SIG-M5 (cell line): ENCODE measurements around the gene PPP5C.
"Not testable (repeated sequence)": the region's sequence is repeated elsewhere in the genome, so short reads cannot be mapped to it uniquely, and the experiment has no call there.

Source experiments
- DNase-seq: peaks from one replicate; lab custom pipeline; 2025; lab: John Stamatoyannopoulos, UW

Gene PPP5C

DNA sequence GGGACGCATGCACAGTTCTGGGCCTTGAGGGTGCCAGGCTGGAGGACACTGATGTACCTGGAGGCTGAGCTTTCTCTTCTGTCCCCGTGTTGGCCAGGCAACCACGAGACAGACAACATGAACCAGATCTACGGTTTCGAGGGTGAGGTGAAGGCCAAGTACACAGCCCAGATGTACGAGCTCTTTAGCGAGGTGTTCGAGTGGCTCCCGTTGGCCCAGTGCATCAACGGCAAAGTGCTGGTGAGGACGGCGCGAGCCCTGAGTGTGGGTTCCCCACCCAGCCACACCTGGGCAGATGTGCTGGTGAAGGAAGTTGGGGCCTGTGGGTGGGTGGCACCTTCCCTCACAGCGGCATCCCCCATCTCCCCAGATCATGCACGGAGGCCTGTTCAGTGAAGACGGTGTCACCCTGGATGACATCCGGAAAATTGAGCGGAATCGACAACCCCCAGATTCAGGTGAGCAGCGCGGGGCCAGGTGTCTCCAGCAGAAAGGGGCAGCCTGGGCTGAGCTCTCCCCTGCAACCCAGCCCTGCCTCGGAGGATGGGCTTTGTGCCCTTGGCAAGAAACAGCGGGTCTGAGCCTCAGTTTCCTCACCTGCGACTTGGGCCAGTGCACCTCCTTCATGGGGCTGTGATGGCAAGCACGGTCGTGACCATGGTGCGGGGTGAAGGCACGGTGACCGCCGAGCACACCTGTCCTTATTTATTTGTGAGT lies 40.3 kb downstream of the PPP5C start:
- DNase-seq: no peak

GRCh38 chr19:46387713-46388130 lies 40.8 kb downstream of the PPP5C start:
- no peak for DNase-seq

DNA sequence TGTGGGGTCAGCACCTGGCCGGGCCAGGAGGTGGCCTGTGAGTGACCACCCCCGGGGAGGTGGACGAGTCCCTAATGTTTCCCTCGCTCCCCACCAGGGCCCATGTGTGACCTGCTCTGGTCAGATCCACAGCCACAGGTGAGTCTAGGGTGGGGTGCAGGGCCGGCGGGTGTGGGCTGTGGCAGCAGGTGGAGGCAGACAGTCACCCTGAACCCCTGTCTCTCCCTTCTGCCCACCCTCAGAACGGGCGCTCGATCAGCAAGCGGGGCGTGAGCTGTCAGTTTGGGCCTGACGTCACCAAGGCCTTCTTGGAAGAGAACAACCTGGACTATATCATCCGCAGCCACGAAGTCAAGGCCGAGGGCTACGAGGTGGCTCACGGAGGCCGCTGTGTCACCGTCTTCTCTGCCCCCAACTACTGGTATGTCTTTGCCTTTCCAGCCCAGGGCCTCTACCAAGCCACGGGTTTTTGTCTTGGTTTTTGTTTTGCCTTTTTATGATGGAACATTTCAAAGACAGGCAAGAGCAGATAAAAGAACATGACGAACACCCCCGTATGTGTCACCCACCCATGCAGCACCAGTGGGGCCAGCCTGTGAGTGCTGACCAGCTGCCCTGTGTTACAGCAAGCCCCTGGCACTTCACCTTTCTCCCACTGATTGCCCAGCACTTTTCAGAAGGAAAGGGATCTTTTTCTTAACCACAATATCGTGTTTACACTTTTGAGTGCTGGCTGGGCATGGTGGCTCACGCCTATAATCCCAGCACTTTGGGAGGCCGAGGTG lies 41.6 kb downstream of the PPP5C start:
- no peak for DNase-seq

GRCh38 chr19:46390121-46390858 lies 43.4 kb downstream of the PPP5C start:
- no peak for DNase-seq

DNA sequence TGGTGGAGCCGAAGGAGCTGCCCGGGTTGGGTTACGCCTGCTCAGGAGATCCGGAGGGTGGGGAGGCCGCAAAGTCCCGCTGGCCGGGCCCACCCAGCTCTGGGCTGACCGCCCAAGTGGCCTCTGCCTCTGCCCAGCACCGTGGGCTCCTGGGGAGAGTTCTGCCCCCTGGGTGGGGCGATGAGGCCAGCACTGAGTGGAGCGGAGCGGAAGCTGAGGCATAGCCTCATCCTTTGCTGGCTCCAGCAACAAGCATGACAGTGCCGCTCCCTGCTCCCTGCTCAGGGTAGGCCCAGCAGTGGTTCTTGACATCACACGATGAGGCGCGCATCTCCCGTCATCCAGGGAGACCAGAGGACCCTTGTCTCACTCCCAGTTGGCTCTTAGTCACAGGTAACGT lies 44.0 kb downstream of the PPP5C start:
- no peak for DNase-seq

DNA sequence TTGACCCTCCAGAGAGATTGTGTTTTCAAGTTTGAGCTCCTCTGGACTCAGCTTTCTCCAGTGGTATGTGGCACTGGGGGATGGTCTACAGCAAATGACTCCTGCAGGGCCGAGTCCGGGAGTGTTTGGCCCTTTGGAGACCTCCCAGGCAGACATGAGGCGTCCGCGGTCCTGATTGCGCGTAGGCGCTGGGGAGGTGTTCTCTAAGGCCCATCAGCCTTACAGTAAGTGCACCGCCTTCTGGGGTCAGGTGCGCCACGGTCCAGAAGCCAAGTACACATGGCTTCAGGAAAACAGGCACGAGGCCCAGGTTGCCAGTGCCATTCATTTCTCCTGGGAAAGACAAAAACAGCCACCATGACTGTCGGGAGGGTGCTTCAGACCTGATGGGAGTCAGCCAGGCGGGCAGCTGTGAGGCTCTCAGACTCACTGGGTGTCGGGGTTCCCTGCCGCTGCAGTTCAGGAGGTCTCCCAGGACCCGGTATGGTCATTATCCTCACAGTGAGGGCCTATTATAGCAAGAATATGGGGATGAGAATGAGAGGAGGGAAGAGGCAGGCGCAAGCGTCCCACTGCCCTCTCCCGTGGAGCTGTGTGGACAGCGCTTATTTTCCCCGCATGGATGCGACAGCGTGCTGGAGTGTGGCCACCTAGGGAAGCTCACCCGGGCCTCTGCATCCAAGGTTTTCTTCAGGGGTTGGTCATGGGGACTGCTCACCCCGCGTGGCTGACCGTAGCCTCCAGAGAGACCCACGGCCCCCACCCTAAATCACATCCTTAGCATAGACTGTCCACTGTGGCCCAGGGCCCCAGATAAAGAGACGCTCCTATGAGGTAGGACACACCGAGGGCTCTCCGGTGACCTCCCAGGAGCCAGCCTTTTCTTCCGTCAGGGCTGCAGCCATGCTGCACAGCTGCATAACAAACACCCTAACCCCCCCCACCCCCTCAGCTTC lies 44.7 kb downstream of the PPP5C start:
- DNase-seq: no peak

DNA sequence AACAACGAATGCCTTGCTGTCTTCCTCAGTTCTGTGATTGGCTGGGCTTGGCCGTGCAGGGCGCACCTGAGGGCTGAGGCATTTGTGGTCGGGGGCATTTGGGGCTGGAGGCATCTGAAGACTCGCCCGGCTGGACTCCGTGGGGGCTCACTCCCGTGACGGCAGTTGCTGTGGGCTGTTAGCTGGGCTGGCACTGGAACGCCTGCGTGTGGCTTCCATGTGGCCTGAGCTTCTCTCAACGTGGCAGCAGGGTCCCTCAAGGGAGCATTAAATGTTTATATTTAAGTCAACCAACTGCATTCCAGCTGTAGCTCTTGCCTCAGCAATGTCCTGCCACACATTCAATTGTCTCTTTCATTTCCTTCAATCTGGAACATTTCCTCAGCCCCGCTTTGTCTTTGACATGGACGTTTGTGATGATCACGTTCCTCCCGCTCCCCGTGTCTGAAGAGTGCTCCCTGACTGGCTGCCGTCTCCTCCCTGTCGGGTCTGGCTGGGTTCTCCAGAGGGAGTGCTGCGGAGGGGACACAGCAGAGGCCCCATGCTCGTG lies 45.4 kb downstream of the PPP5C start:
- no peak for DNase-seq

GRCh38 chr19:46392837-46393236 lies 46.0 kb downstream of the PPP5C start:
- no peak for DNase-seq

DNA sequence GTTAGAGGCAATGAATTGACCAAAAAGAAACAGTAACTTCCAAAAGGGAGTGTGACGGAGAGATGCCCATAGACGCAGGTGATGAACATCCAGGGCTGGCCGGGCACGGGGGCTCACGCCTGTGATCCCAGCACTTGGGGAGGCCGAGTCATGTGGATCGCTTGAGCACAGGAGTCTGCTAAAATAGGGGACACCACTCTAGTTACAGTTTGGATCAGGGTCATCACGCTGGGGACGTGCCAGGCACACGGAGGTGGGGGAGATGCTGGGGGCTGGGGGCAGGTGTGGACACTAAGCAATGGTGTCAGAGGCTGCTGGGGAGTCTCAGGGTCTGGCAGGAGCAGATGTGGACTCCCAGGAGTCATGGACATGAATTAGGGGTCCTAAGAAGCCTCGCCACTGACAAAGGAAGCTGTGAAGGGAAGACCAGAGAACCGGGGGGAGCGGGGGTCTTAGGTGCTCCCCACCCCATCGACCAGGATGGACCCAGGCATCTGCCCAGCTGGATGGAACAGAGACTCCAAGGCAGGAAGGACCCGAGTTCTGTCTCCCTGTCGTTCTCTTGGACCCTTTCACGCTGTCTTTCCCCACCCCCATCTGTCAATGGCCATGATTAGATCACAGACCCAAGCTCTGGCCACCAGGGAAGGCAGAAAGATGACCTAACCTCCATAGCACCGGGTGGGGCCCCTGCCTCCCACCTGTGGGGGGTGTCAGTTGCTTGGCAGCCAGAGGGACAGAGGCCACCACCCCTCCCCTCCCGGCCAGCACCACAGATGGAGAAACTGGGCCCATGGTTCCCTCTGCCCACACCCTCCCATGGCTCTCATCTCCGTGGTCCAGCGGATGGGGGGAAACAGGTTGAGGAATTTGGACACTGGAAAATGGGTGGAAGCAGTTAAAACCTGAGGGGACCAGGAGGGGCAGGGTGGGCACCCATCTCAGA lies 46.8 kb downstream of the PPP5C start:
- DNase-seq: no peak

- DNase-seq: no peak
Measured at GRCh38 chr19:46394402-46394797, 47.5 kb downstream of the PPP5C start.

GRCh38 chr19:46397801-46398479 lies 51.1 kb downstream of the PPP5C start:
- not testable (repeated sequence) for DNase-seq

GRCh38 chr19:46402725-46403124 lies 55.8 kb downstream of the PPP5C start:
- DNase-seq: no peak

GRCh38 chr19:46404055-46404752 lies 57.3 kb downstream of the PPP5C start:
- no peak for DNase-seq

DNA sequence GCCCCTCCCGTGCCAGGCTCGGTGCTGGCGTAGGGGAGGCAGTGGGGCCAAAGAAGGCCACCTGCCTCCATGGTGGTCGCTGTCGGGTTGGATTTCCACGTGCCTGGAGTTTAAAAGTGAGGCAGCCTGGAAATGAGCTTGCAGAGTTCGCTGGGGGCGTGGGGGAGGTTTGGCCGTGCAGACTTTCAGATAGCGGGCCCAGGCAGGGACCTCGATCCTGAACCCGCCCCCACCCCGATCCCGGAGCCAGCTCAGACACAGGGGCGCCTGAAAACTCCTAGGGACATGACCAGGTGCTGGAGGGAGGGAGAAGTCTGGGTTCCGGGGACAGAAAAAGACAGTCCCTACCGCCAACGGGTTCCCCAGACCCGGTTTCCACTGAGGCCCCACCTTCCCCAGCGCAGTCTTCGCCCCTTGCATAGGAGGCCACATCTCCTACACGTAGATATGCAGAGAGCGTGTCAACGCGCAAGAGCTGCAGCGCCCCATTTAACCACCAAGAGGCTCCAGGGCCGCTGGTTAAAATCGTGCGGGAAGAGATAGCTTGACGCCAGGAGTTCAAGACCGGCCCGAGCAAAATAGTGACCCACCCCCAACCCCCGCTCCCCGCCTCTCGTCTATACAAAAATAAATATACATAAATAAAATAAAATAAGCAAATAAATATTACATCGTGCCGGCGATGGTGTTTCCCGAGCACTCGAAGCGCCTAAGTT lies 58.0 kb downstream of the PPP5C start:
- DNase-seq: no peak

DNA sequence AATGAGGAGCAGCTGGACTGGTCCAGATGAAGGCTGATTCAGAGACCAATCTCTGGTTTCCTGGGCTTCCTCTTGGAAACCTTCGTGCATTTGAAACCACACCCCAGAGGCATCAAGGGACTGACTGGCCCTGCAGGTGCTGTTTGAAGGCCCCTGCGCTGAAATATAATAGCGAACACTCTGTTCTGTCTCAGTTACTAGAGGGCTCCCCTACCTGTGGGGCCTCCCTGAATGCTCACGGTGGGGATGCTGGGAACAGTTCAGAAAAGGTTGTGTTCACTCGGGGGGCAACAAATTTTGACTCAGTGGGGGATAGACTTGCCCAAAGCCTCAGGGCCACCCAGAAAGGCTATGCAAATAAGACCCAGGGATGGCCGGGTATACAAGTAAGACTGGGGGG lies 60.1 kb downstream of the PPP5C start:
- DNase-seq: no peak

DNA sequence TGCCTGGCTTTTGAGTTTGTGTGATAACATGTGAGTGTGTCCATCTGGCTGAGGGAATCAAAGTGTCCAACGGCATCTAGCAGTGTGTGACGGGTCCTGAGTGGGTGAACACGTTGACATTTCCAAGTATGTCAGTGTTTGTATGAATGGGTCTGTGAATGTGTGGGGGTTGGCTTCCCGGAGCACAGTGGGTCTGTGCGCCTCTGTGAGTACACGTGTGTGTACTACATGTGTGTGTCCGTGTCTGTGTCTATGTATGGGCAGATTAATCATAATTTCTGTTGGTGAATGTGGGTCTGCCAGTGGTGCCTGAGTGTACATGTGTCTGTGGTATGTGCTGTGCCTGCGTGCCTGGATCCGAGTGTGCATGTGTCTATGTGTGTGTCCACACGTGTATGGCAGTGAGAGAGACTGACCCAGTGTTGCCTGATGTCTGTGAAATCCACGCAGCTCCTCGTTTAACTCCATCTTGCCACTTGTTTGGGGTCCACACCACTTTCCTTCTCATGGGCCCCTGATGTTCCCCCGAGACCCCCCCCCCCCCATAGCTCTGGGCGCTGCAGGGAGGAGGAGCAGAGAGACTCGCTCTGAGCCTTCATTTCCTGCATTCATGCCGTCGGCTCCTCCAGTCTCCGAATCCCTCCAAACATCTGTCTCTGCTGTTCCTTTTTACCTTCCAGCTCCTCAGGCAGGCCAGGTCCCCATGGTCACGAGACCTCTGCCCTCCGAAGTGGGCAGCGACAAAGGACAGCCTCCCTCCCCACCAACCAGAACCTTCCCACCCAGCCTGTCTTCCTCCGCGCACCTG lies 61.2 kb downstream of the PPP5C start:
- no peak for DNase-seq

DNA sequence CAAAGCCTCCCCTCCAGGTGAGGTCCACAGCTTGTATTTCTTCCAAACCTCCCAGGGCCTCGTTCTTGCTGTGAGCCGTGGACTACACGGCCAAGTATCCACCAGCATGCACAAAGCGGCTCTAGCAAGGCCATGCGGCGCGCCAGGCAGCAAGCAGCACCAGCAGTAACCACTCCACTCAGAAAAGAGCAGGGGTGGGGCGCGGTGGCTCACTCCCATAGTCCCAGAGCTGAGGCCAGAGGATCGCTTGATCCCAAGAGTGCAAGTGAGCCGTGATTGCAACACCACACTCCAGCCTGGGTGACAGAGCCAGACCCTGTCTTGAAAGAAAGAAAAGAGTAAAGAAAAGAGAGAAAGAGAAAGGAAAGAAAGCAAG lies 61.8 kb downstream of the PPP5C start:
- no peak for DNase-seq

- no peak for DNase-seq
Measured at GRCh38 chr19:46409191-46409590, 62.3 kb downstream of the PPP5C start.
